ENCODE data around the gene ANO3. TPM values are rescaled to one million over a fixed set of nuclear protein-coding genes. Genes with fewer than 3 reads are reported as not detected.

Gene ANO3
- total and polyA plus RNA-seq, 2 experiments from 2014 or later = not detected

DNA sequence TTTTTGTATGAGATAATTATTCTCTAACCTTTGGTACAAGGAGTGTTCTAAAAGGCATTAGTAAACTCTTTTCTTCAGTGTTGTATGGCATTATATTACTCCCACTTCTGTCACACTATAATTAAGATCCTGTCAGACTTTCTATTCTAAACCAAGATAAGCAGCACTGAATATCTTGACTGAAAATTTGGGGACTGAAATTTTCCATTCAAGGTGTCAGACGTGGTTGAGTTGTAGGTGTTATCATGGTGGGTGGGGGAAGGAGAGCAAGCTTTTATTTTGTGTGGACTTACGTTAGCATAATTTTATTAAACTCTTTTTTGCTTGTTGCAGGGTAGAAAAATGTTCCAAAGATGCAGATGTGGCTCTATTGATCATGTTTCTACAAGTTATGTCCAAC is 217.2 kb downstream of the ANO3 start:
- no peak overlapping the region for H3K4me3 ChIP-seq
- DNase-seq (ENCODE audit: low read depth in 1 of 2, low spot score in 1 of 2) = no peak
- H3K9me3 ChIP-seq (ENCODE audit: low read depth) = no peaks in the 10 kb centered on the region
- no peaks in the 10 kb centered on the region for H3K4me1 ChIP-seq (ENCODE audit: low read depth)
- H3K36me3 ChIP-seq = no peaks in the 10 kb centered on the region
- H3K27ac ChIP-seq = no peak overlapping the region
- no peaks in the 10 kb centered on the region for H3K27me3 ChIP-seq
- TF ChIP-seq, protein P1, sequence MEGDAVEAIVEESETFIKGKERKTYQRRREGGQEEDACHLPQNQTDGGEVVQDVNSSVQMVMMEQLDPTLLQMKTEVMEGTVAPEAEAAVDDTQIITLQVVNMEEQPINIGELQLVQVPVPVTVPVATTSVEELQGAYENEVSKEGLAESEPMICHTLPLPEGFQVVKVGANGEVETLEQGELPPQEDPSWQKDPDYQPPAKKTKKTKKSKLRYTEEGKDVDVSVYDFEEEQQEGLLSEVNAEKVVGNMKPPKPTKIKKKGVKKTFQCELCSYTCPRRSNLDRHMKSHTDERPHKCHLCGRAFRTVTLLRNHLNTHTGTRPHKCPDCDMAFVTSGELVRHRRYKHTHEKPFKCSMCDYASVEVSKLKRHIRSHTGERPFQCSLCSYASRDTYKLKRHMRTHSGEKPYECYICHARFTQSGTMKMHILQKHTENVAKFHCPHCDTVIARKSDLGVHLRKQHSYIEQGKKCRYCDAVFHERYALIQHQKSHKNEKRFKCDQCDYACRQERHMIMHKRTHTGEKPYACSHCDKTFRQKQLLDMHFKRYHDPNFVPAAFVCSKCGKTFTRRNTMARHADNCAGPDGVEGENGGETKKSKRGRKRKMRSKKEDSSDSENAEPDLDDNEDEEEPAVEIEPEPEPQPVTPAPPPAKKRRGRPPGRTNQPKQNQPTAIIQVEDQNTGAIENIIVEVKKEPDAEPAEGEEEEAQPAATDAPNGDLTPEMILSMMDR (IDR thresholded peaks at IDR 0.05; ENCODE audit: low read depth, low read length) = no peak

DNA sequence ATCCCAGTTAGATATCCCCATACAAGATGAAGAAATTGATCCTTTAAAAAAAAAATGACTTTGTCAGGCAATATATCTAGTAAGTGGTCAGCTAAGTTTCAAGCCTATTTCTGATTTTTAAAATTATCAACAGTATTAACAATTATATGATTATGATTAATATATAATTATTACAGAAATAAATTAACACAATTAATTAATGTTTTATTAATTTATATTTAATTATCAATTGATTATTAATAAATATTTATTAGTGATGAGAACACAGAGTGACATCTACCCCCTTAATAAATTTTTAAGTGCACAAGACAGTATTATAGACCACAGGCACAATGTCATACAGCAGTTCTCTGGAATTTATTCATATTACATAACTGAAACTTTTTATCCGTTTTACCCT is 218.1 kb downstream of the ANO3 start:
- no peak for DNase-seq (ENCODE audit: low read depth in 1 of 2, low spot score in 1 of 2)
- H3K36me3 ChIP-seq = no peaks in the 10 kb centered on the region
- no peaks in the 10 kb centered on the region for H3K9me3 ChIP-seq (ENCODE audit: low read depth)
- H3K4me1 ChIP-seq (ENCODE audit: low read depth) = no peaks in the 10 kb centered on the region
- H3K27me3 ChIP-seq = no peaks in the 10 kb centered on the region
- TF ChIP-seq, protein P1 (IDR thresholded peaks at IDR 0.05; ENCODE audit: low read depth, low read length) = no peak
- H3K4me3 ChIP-seq = no peak overlapping the region
- no peak overlapping the region for H3K27ac ChIP-seq

DNA sequence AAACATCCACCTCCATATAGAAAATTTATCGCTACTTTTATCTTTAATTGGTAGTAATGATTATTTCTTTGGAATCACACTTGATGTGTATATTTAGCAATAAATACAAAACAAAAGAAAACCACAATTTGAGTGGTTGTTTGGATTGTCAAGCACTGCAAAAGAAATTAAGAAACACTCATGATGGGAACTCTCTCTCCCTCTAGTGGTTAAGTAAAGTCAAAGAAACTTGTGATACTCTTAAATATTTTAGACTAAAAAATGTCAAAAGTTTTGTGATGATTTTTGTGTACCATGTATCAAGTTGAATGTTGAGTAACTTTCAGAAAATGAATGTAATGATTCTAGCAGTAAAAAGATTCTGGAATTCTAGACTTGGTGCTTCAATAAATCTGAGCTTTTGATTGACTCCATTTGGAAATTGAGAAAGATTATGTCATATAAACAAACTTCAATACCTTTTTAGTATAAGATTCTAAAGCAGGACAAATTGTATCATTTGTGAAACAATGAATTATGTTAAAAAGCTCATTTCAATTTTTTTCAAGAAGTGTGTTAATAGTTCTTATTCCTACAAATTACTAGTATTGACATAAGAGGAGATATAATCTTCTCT is 219.4 kb downstream of the ANO3 start:
- no peaks in the 10 kb centered on the region for H3K27me3 ChIP-seq
- TF ChIP-seq, protein P1 (IDR thresholded peaks at IDR 0.05; ENCODE audit: low read depth, low read length) = peak; percentile 50
- H3K36me3 ChIP-seq = no peaks in the 10 kb centered on the region
- peak in 1 of 2 donors; percentile 23 for DNase-seq (ENCODE audit: low read depth in 1 of 2, low spot score in 1 of 2)
- no peaks in the 10 kb centered on the region for H3K4me1 ChIP-seq (ENCODE audit: low read depth)
- no peak overlapping the region for H3K27ac ChIP-seq
- H3K4me3 ChIP-seq = no peak overlapping the region
- no peaks in the 10 kb centered on the region for H3K9me3 ChIP-seq (ENCODE audit: low read depth)

DNA sequence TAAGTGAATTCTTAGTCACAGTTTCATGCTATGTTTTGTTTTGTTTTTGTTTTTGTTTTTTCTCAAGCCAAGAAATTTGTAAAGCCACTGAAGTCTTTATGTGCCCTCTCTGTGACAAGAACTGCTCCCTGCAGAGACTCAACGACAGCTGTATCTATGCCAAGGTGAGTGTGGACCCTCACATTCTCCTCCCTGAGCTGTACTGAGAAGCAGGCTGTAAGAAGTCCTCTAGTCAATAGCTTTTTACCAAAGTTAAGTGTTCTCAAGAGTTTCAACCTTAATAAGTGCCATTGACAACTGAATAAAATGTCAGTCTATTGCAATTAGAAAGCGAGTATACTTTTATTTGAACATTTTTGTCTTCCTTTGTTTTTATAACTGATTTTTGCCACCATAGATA is 221.3 kb downstream of the ANO3 start:
- no peak overlapping the region for H3K27ac ChIP-seq
- H3K4me3 ChIP-seq = no peak overlapping the region
- no peaks in the 10 kb centered on the region for H3K4me1 ChIP-seq (ENCODE audit: low read depth)
- no peaks in the 10 kb centered on the region for H3K27me3 ChIP-seq
- no peaks in the 10 kb centered on the region for H3K9me3 ChIP-seq (ENCODE audit: low read depth)
- TF ChIP-seq, protein P1 (IDR thresholded peaks at IDR 0.05; ENCODE audit: low read depth, low read length) = no peak
- H3K36me3 ChIP-seq = no peaks in the 10 kb centered on the region
- no peak for DNase-seq (ENCODE audit: low read depth in 1 of 2, low spot score in 1 of 2)

DNA sequence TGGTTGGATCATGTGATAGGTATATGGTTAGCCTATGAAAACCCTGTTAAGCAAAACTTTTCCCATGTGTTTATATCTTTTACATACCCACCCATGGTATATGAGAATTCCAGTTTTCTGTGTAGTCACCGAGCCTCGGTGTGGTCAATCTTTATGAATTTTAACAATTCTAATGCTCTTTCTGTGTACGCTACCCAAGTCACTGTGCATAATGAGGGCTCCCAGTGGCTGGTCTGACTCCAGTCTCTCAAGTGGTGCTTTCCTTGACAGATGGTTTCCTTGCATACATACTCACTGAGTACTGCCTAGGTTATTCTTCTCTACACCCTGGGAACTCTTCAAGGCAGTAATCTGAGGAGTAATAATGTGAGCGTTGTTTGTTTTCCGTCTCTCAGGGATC is 222.5 kb downstream of the ANO3 start:
- no peak for DNase-seq (ENCODE audit: low read depth in 1 of 2, low spot score in 1 of 2)
- Histone ChIP-seq H3K27ac (no peak overlapping the region), H3K4me3 (no peak overlapping the region), H3K36me3 (no peaks in the 10 kb centered on the region), H3K27me3 (no peaks in the 10 kb centered on the region), H3K9me3 (ENCODE audit: low read depth) (no peaks in the 10 kb centered on the region), H3K4me1 (ENCODE audit: low read depth) (no peaks in the 10 kb centered on the region)
- TF ChIP-seq, protein P1 (IDR thresholded peaks at IDR 0.05; ENCODE audit: low read depth, low read length) = no peak
